ENCODE results near the gene ATL3.

DNA sequence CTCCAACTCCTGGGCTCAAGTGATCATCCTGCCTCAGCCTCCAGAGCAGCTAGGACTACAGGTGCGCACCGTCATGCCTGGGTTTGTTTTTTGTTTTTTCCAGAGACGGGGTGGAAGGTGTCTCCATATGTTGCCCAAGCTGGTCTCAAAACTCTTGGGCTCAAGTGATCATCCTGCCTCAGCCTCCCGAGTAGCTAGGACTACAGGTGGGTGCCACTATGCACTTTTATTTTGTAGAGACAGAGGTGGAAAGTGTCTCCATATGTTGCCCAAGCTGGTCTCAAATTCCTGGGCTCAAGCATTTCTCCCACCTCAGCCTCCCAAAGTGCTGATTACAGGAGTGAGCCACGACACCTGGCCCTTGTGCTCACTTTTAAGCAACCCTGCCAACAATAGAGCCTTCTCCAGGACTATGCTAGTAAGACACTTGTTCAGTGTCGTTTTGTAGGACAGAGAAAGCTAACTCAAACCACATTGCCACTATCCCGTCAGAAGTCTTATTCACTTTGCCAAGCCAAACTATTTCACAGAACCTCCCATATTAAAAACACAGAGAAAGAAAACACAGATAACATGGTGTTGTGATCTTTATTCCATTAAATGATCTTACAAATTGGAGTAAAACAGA lies 47.5 kb downstream of the ATL3 start:
- TF ChIP-seq CTCF (conservative IDR thresholded peaks at IDR 0.05; ENCODE audit: low read depth, low read length) (no peak), EZH2phosphoT487 (IDR thresholded peaks at IDR 0.05; ENCODE audit: borderline replicate concordance, low read length) (no peak)
